Left kidney (tissue), 2 donors: ENCODE results near the gene ZFAND2B. TPM values are rescaled to one million over a fixed set of nuclear protein-coding genes. Genes with fewer than 3 reads are reported as not detected.
"Not testable (repeated sequence)": the region's sequence is repeated elsewhere in the genome, so short reads cannot be mapped to it uniquely, and the experiment has no call there.

ENCODE experiments used
- DNase-seq: peaks from one replicate; pipeline ENCODE4 v3.0.0-alpha.2; 2013
- polyA plus RNA-seq: library from polyadenylated mRNA; unstranded; fragments of 120-200 nt; gene quantifications from one replicate; pipeline ENCODE4 v1.2.1, GENCODE V29; 2013; ENCODE audit not compliant: insufficient read length

ZFAND2B gene
- polyA plus RNA-seq, 1 donor = 39.5 TPM

DNA sequence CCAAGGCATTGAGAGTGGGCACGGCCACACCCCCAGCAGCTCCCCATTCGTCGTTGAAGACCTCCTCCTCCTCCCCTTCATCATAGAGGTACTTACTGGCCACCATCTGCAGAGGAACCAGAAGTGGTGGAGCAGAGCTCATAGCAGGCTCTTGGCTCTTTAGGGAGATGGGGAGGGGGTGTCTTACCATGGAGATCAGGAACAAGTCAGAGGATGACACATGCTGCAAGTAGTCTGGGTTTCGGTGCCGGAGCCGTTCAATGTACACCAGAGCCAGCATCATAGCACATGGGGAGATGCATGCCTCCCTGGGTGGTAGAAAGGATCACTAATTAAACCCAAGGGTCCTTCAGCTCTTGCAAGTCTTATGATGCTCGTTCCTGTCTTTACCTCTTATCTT, 31.8 kb upstream of the ZFAND2B start:
- DNase-seq = no peak

DNA sequence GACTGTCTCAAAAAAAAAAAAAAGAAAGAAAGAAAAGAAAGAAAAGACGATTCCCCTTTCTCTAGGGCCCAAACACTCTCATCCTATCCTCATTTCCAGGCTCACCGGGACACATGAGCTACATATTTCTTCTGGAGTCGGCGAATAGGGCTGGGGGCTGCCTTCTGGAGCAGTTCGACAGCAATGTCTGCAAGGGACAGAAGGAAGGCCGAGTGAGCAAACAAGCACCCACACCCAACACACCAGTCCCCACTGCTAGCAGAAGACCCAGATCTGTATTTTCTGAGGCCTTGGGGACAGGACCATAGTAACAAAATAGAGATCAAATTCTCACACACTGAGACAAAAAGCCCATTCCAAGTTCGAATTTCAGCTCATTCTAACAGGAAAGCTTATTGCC, 31.1 kb upstream of the ZFAND2B start:
- DNase-seq = no peak

DNA sequence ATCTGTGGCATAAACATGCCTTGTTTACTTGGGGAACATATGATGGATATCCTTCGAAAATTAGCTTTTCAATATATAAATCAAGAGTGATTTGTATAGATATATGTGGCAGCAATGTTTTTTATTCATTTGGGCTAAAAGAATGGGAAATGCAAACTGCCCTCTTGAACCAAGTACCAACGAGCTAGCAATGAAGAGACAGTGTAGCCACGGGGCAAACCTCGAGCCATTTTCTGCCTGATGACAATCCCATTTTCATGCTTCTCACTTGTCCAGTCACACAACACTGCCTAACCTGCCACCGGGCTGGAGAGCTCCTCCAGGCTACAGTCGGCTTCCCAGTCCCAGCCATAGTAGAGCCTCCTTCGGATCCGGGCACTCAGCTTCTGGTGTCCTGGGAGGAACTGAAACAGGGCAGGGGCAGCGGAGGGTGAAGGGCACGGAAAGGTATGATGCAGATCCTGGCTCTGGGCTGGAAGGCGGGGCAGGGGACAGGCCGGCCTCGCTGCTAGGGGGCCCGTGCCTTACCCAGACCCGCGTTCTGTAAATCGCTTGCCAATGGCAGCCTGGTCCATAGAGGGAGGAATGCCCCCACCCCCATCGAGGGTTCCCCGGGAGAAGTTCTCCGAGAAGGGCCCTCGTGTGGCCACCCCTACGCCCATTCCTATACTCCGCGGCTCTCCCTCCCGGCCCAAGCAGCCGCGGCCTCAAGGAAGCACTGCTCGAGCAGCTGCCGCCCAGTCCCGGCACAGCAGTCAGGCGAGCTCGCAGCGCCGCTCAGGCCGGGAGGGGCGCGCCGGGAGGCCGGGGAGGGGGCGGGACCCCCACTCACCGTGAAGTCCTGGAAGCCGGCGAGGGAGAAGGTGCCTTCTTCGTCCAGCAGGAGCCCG, 30.4 kb upstream of the ZFAND2B start:
- peak; percentile 33 for DNase-seq

DNA sequence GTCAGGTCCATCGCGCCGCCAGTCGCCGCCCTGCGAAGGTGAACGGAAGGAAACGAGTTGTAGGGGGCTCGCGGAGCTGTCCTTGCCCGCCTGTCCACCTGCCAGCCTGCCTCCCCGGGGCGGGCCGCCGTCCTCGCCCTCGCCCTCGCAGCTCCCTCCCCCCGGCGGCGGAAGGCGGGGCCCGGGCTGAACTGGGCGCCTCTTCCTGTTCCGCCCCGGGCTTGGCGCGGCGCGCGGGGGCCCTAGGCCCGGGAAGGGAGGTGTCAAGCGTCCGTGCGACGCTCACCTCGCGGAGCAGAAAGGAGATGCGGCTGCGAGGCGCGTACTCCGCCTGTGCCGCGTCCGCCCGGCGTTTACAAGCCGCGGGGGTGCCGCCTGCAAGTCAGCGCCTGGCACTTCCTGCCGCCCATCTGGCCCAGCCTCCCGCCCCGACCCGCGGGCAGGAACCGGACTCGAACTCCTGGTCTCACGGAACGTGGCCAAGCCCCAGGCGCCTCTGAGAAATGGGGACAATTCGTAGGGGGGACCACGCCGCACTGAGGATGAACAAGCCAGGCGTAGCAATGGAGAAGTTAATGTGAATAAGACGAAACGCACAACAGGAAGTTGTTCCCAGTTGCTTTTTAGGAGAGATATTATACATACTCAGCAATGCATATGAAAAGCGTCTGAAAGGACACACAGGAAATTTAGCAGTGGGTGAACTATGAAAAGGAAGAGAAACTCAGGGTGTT, 29.6 kb upstream of the ZFAND2B start, which contains the start of gene CNPPD1:
CNPPD1 (minus strand) TSS at position 108 of the 734 bp plus-strand sequence; CDS start at position 11, 97 bp downstream.
- DNase-seq = peak; percentile 77

DNA sequence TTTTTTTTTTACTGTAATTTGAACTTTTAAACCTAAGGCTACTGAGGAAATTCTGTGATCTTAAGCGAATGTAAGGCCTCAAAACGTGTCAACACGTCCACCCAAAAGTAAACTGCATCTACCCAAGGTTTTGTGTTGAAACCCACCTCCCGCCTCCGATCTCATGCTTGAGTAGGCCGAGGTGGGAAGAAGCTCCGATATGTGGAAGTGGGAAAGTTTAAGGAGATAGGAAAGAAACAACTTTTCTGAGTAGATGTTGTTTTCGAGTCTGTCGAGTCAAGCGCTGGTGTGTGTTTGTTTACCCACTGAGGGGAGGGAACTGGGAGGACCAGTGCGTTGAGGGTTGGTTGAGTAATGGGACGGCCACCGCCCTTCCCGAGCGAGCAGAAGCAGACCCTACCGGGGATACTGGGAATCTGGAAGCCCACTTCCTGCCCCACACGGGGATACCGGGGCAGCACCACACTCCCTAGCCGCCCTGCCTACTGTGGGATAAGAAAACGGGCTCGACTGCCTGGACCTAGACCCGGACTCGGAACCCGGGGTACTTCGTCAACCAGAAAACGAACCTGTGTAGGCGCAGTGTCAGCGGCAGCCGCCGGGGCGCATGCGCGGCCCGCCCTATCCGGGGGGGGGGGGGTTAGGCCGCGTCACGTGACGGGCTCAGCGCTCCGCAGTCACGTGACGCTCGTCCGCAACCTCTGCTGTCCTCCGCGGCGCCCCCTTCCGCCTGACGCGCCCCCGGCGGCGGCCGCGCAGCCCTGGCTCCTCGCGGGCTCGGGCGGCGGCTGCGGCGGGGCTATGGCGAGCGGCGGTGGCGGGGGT, 28.8 kb upstream of the ZFAND2B start, which contains the start of gene RETREG2:
RETREG2 (plus strand) TSS at position 724 of the 825 bp plus-strand sequence; CDS start at position 802, 78 bp downstream.
- peak; percentile 79 for DNase-seq

DNA sequence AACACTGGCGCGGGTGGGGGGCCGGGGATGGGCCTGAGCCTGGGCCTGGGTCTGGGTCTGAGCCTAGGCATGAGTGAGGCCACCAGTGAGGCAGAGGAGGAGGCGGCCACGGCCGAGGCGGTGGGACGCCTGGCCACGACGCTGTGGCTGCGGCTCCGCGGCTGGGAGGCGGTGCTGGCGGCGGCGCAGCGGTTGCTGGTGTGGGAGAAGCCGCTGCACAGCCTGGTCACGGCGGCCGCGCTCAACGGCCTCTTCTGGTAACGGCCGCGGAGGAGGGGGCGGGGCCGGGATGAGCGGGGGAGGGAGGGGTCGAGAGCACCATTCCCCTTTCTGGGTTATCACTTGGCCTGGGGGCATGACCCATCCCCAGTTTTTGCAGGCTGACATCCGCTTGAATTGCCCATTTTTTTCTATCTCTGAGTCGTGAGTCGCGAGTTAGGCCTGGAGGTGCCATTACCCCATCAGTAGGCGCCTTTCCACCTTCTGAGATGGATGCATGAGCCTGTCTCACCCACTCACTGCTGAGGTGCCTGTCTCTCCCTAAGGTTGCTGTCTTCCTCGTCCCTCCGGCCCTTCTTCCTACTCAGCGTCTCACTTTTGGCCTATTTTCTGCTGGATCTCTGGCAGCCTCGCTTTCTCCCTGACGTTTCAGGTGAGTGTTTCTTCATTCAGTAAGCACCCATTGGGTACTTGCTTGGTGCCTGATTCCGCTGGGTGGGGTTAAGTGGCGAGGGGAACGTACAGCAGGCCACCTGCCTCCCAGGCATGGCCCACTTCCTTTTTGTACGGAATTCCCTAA, 28.0 kb upstream of the ZFAND2B start:
- no peak for DNase-seq

DNA sequence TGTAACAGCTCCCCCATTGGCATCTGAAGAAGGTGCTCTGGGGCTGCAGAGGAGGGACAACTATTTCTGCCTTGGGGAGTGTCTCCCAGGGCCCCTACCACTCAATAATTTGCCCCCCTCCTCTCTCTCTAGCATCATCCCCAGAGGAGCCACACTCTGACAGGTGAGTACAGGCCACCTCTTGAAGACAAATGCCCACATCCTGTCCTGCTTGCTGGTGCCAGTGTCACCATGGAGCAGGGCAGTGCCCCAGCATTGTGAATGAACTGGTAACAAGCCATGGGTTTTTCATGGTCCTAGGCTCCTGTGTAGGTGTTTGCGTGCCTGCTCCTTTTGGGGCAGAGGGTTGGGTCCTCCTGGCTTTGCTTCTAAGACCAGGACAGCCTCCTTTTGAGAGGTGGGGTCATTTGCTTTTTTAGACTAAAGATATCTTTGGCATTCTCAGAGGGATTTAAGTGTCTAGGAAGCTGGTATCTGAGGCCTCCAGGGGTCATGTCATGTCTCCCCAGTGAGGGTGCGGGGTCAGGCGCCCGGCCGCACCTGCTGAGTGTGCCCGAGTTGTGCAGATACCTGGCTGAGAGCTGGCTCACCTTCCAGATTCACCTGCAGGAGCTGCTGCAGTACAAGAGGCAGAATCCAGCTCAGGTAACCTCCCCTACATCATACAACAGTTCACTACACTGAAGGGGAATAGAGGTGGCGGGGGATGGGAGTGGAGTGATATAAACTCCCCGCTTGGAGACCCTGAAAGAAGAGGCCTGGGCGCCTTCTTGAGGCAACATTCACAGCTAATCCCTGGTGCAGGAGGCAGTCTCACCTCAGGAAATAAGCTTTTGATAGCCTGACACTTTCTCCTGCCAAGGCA, 26.7 kb upstream of the ZFAND2B start:
- DNase-seq = no peak

DNA sequence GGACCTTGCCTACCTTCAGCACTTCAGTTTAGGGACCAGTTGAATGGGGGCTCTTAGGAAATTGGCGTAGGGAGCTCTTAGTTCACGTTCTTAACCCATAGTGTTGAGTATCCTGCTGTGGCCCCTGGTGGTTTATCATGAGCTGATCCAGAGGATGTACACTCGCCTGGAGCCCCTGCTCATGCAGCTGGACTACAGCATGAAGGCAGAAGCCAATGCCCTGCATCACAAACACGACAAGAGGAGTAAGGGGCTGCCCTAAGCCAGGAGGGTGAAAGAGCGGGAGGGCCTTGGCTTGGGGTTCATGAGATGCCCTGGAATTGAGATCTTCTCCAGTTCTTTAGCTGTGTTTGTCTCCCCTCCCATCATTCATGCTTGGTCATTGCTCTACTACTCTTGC, 25.6 kb upstream of the ZFAND2B start:
- DNase-seq = no peak

DNA sequence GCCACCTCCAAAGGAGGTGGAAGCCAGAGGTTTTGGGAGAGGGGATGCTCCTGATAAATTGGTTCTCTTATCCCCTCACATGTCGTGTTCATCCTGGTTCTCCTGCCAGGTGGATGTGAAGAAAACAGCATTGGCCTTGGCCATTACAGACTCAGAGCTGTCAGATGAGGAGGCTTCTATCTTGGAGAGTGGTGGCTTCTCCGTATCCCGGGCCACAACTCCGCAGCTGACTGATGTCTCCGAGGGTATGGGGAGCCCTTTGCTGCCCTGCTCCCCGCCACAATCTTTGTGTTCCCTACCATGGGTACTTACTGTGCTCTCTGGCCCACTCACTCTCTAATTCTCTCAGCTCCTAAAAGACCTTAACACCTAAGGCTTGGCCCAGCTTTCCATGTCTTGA, 25.1 kb upstream of the ZFAND2B start:
- DNase-seq = no peak

DNA sequence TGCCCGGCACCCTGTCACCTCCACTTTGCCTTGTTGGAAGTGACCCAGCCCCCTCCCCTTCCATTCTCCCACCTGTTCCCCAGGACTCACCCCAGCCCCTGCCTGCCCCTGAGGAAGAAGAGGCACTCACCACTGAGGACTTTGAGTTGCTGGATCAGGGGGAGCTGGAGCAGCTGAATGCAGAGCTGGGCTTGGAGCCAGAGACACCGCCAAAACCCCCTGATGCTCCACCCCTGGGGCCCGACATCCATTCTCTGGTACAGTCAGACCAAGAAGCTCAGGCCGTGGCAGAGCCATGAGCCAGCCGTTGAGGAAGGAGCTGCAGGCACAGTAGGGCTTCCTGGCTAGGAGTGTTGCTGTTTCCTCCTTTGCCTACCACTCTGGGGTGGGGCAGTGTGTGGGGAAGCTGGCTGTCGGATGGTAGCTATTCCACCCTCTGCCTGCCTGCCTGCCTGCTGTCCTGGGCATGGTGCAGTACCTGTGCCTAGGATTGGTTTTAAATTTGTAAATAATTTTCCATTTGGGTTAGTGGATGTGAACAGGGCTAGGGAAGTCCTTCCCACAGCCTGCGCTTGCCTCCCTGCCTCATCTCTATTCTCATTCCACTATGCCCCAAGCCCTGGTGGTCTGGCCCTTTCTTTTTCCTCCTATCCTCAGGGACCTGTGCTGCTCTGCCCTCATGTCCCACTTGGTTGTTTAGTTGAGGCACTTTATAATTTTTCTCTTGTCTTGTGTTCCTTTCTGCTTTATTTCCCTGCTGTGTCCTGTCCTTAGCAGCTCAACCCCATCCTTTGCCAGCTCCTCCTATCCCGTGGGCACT, 24.0 kb upstream of the ZFAND2B start:
- DNase-seq = no peak

DNA sequence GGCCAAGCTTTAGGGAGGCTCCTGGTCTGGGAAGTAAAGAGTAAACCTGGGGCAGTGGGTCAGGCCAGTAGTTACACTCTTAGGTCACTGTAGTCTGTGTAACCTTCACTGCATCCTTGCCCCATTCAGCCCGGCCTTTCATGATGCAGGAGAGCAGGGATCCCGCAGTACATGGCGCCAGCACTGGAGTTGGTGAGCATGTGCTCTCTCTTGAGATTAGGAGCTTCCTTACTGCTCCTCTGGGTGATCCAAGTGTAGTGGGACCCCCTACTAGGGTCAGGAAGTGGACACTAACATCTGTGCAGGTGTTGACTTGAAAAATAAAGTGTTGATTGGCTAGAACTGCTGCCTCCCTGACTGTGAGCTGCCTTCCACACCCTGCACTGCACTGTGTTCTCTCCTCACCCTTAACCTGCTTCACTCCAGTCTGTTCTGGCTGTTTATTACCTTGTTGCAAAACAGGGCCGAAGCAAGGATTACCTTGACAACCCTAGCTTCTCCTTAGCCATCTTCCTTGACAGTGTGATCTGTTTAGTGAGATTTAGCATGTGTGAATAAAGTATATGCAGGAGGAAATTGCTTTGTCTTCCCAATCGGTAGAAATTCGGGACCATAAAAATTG, 23.3 kb upstream of the ZFAND2B start:
- DNase-seq = no peak

DNA sequence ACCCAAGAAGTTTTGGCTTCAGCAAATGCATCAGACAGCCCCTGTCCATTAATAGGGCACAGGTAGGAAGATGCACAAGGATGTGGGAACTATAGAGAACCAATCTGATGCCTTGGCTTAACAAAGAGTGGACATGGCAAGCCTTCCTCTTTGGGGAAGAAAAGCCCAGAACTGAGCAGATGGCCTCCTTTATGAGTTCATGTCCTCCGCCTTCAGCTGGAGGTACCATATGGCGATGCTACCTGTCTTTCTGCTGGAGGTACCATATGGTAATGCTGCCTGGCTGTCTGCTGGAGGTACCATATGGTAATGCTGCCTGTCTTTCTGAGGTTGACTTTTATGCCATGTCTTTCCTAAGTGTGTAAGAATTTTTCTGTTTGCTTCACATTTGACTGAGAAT, 22.5 kb upstream of the ZFAND2B start:
- no peak for DNase-seq

DNA sequence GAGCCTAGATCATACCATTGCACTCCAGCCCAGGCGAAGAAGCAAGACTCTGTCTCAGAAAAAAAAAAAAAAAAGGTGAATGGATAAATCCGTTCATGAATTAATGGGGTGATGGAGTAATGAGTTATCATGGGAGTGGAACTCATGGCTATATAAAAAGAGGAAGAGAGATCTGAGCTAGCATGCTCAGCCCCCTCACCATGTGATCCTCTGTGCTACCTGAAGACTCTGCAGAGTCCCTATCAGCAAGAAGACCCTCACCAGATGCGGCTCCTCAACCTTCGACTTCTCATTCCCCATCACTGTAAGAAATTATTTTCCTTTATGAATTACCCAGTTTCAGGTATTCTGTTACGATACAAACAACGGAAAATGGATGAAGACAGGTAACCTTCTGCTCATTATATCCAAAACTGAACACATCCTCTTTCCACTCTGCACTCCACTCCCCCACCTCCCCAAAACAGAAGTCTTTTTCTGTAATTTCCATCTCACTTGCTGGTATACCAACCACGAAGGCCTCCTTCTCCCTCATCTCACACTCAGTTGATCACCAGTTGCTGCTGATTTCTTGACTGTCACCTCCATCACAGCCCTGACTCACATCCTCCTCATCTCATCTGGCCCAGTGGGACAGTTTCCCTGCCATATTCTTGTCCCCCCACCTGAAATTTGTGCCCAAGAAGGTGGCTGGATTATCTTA, 19.7 kb upstream of the ZFAND2B start:
- no peak for DNase-seq

DNA sequence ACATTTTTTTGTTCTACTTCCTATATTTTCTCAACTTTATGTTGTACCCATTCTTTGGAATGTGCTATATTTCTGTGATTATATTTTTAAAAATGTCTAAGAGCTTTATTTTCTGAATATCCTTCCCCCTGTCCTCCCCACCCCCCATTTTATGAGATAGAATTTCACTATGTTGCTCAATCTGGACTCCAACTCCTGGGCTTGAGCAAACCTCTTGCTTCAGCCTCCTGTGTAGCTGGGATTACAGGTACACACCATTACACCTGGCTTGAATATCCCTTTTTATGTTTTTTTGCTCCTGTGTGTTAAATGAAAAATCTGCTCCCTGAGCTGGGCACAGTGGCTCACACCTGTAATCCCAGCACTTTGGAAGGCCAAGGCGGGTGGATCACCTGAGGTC, 9.2 kb upstream of the ZFAND2B start:
- DNase-seq = no peak

DNA sequence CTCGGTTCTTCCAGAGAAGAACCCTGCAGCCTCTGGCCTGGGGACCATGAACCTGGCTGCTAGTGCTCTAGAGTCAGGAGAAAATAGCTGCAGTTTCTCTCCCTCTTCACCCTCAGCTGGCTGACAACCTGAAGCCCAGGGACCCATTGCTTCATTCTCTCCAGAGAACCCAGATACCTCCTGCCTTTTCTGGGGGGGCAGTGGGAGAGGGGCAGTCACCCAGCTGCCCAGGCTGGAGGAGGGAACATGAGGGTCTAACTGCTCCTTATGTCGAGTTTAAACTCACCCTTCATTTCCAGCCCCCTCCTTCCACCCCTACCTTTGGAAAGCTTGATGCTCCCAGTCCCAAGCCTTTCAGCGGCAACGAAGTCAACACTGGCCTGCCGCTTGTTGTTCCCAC, 7.6 kb upstream of the ZFAND2B start:
- no peak for DNase-seq

DNA sequence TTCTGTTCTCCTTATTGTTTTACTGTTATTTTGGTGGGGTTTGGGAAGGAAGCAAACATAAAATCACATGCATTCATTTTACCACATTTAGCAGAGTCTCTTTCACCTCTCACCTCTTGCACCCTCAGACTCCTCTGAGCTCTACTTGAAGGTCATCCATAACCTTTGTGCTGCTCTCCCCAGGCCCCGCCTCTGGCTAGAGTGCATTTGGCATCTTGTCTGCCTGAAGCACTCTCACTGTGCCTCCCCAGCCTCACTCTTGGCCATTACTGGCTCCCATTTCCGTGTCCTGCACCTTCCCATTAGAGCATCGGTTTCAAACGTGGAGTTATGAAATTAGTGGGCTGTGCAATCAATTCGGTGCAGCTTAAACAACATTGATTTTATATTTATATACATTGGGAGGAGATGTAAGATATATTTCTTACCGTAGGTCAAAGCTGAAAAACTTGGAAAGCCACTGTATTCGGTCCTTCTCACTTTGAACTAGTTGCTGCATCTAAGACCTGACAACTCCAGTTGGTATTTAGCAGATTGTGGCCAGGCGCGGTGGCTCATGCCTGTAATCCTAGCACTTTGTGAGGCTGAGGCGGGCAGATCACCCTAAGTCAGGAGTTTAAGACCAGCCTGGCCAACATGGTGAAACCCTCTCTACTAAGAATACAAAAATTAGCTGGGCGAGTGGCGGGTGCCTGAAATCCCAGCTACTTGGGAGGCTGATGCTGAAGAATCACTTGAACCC, 6.9 kb upstream of the ZFAND2B start:
- no peak for DNase-seq

DNA sequence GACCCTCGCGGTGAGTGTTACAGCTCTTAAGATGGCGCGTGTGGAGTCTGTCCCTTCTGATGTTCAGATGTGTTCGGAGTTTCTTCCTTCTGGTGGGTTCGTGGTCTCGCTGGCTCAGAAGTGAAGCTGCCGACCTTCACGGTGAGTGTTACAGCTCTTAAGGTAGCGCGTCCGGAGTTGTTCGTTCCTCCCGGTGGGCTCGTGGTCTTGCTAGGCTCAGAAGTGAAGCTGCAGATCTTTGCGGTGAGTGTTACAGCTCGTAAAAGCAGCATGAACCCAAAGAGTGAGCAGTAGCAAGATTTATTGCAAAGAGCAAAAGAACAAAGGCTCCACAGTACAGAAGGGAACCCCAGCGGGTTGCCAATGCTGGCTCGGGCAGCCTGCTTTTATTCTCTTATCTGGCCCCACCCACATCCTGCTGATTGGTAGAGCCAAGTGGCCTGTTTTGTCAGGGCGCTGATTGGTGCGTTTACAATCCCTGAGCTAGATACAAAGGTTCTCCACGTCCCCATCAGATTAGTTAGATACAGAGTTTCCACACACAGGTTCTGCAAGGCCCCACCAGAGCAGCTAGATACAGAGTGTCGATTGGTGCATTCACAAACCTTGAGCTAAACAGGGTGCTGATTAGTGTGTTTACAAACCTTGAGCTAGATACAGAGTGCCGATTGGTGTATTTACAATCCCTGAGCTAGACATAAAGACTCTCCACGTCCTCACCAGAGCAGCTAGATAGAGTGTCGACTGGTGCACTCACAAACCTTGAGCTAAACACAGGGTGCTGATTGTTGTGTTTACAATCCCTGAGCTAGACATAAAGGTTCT, 5.9 kb upstream of the ZFAND2B start:
- not testable (repeated sequence) for DNase-seq
